ENCODE measurements around the gene RAMACL. TPM values are rescaled to one million over a fixed set of nuclear protein-coding genes. Genes with fewer than 3 reads are reported as not detected.

The RAMACL gene
- total RNA-seq, 2 donors from 2014 or later = 4.6 to 4.7 TPM

GRCh38 chr6:166553563-166554271, 32.8 kb downstream of the RAMACL start:
- Histone ChIP-seq H3K27me3 (replicated peaks; ENCODE audit: insufficient read depth) (no peaks in the 10 kb centered on the region), H3K27ac (no peak overlapping the region), H3K4me3 (no peak overlapping the region), H3K36me3 (no peaks in the 10 kb centered on the region), H3K9me3 (no peaks in the 10 kb centered on the region), H3K4me1 (ENCODE audit: control insufficient read depth in 1 of 2, low read depth in 2 of 2) (peaks cover 10 to 22% of the 10 kb centered on the region in 2 donors)
- TF ChIP-seq CTCF (IDR thresholded peaks at IDR 0.05) = no peak
- DNase-seq (ENCODE audit: low spot score) (no peak), ATAC-seq (ENCODE audit: insufficient number of reproducible peaks, low FRiP score, low read depth) (no peak)

- Histone ChIP-seq H3K4me3 (no peak overlapping the region), H3K27me3 (replicated peaks; ENCODE audit: insufficient read depth) (no peaks in the 10 kb centered on the region), H3K4me1 (ENCODE audit: control insufficient read depth in 1 of 2, low read depth in 2 of 2) (peaks cover 9 to 21% of the 10 kb centered on the region in 2 donors), H3K27ac (no peak overlapping the region), H3K36me3 (no peaks in the 10 kb centered on the region), H3K9me3 (no peaks in the 10 kb centered on the region)
- DNase-seq (ENCODE audit: low spot score) (no peak), ATAC-seq (ENCODE audit: insufficient number of reproducible peaks, low FRiP score, low read depth) (no peak)
- TF ChIP-seq CTCF (IDR thresholded peaks at IDR 0.05) = no peak
These were observed 33.9 kb downstream of the RAMACL start for GRCh38 chr6:166552600-166552999.

GRCh38 chr6:166551754-166552495, 34.6 kb downstream of the RAMACL start:
- Histone ChIP-seq H3K27ac (no peak overlapping the region), H3K4me3 (no peak overlapping the region), H3K27me3 (replicated peaks; ENCODE audit: insufficient read depth) (no peaks in the 10 kb centered on the region), H3K36me3 (no peaks in the 10 kb centered on the region), H3K4me1 (ENCODE audit: control insufficient read depth in 1 of 2, low read depth in 2 of 2) (peaks cover 5 to 14% of the 10 kb centered on the region in 2 donors), H3K9me3 (no peaks in the 10 kb centered on the region)
- no peak for DNase-seq (ENCODE audit: low spot score)
- ATAC-seq (ENCODE audit: insufficient number of reproducible peaks, low FRiP score, low read depth) = no peak
- TF ChIP-seq CTCF (IDR thresholded peaks at IDR 0.05) = no peak

- H3K27ac ChIP-seq = no peak overlapping the region
- no peak for DNase-seq (ENCODE audit: low spot score)
- no peaks in the 10 kb centered on the region for H3K9me3 ChIP-seq
- no peaks in the 10 kb centered on the region for H3K4me1 ChIP-seq (ENCODE audit: control insufficient read depth in 1 of 2, low read depth in 2 of 2)
- H3K27me3 ChIP-seq (replicated peaks; ENCODE audit: insufficient read depth) = no peaks in the 10 kb centered on the region
- H3K36me3 ChIP-seq = no peaks in the 10 kb centered on the region
- no peak overlapping the region for H3K4me3 ChIP-seq
- TF ChIP-seq CTCF (IDR thresholded peaks at IDR 0.05) = no peak
- ATAC-seq (ENCODE audit: insufficient number of reproducible peaks, low FRiP score, low read depth) = no peak
These were observed 39.8 kb downstream of the RAMACL start for GRCh38 chr6:166546653-166547052.

GRCh38 chr6:166545156-166546034, 41.1 kb downstream of the RAMACL start:
- Histone ChIP-seq H3K27me3 (replicated peaks; ENCODE audit: insufficient read depth) (no peaks in the 10 kb centered on the region), H3K4me1 (ENCODE audit: control insufficient read depth in 1 of 2, low read depth in 2 of 2) (no peaks in the 10 kb centered on the region), H3K36me3 (no peaks in the 10 kb centered on the region), H3K27ac (no peak overlapping the region), H3K4me3 (no peak overlapping the region), H3K9me3 (no peaks in the 10 kb centered on the region)
- ATAC-seq (ENCODE audit: insufficient number of reproducible peaks, low FRiP score, low read depth) (no peak), DNase-seq (ENCODE audit: low spot score) (no peak)
- no peak for TF ChIP-seq CTCF (IDR thresholded peaks at IDR 0.05)

Data from thoracic aorta (tissue), 2 donors.